ENCODE results near the gene LCN10.
"Not testable (repeated sequence)": the region's sequence is repeated elsewhere in the genome, so short reads cannot be mapped to it uniquely, and the experiment has no call there.

The LCN10 gene

DNA sequence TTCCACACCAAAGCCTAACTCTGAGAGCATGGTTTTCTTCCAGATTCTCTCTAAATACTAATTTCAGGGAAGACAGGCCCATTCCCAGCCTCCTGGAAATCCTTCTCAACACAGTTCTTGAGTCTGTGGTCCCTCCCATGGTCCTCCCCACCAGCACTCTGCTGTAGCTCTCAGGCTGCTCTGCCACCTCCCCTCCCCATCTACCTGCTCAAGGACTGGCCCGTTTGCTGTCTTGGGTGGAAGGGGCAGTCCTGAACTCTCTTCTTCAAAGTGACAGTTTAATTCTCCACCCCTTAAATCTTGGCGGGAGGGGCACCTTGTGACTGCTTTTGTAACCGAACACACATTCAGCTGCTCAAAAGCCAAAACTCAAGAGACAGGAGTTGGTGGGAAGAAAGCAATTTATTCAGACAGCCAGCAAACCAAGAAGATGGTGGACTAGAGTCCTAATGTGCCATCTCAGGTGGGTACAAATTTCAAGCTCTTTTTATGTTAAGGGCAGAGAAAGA, 29.2 kb upstream of the LCN10 start:
- DNase-seq, result peak; percentile 54

DNA sequence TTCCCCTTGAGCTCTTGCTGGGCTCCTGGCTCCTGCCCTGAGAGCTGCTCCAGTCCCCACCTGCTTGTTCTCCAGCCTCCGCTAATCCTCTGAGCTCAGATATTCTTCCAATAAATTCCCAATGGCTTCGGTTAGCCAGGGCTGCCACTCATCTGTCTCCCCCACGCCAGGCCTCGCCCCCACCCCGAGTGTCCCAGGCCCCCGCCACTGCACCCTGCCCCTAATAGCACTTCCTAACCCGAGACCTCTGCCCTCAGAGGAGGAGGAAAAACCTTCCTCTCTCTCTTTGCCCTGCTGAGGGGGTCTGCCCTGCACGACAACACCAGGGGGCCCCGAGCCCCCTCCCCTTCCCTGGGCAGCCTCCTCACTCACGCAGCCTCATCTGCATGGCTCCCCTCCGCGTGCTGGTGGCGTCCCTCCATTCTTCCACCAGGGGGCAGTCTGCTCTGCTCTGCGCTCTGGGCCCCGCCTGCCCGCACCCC, 27.0 kb upstream of the LCN10 start:
- peak; percentile 75 for DNase-seq

DNA sequence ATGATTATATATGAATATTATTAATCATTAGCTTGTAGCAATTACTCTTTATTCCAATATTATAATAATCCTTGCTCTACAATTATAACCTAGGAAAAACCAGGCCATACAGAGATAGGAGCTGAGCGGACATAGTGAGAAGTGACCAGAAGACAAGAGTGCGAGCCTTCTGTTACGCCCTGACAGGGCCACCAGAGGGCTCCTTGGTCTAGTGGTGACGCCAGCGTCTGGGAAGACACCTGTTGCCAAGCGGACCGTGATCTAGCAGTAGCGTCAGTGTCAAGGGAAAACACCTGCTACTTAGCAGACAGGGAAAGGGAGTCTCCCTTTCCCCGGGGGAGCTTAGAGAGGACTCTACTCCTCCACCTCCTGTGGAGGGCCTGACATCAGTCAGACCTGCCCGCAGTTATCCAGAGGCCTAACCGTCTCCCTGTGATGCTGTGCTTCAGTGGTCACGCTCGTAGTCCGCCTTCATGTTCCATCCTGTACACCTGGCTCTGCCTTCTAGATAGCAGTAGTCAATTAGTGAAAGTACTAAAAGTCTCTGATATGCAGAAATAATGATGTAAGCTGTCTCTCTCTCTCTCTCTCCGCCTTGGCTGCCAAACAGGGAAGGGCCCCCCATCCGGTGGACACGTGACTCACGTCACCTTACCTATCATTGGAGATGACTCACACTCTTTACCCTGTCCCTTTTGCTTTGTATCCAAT, 23.8 kb upstream of the LCN10 start:
- peak; percentile 68 for DNase-seq

DNA sequence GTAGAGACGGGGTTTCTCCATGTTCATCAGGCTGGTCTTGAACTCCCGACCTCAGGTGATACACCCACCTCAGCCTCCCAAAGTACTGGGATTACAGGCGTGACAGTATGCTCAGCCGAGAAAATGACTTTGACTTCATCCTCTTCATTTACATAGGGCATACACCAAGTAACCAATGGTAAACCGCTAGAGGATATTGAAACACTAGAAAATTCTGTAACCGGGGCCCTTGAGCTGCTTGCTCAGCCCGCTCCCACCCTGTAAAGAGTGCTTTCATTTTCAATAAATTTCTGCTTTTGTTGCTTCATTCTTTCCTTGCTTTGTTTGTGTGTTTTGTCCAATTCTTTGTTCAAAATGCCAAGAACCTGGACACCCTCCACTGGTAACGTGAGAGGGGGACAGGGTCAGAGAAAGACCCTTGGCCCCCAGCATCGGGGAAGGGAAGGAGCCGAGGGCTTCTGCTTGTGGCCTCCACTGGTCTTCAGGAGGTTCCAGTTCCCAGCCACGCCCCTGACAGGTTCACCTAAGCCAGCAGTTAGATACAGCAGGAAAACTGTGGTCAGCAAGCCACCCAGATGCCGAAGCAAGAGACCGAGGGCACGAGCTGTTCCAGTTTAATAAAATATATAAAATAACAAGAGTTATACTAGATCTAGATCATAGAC, 23.1 kb upstream of the LCN10 start:
- DNase-seq, result not testable (repeated sequence)

DNA sequence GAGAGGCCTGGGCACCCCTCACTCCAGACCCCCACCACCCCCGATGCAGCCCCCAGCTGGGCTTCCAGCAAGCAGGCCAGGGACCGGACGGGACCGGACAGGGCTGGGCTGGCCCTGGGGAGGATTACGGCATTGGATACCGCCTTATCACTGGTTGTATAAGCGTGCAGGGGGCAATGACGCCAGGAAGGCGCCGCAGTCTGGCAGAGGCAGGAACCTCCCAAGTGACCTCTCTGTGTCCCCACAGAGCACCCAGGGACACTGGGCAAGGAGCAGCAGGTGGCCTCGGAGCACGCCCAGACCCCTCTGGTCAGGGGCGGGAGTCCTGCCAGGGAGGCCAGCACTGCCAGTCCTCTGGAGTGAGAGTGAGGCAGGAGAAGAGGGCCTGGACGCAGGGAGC, 22.3 kb upstream of the LCN10 start:
- DNase-seq, result no peak

DNA sequence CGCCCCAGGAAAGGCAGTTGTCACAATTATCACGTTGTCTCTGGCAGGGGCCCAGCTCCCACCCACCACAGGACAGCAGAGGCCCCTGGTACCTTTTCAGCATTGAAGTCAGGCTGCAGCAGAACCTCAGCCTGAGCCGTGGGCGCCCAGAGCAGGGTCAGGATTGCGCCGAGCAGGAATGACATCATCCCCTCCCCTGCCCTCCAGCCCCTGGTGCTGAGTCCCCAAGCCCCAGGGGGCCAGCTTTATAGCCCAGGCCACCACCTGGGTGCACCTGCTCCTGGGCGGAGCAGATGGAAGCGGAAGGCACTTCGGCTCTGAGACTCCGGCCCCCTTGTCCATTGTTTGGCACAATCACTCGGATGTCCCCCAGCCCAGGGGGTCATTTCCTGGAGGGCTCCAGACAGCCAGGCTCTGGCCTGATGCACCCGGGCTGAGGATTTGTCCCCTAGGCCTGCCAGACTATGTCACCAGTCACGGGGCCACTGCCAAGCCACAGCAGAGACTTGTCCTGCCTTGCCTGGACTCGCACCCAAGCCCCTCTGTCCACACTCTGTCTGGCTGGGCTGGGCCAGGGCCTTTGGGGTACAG, 21.7 kb upstream of the LCN10 start, which contains the start of gene LCN15:
Gene LCN15 (minus strand): TSS at position 218 of the 591 bp plus-strand sequence. CDS start 30 bp downstream, at position 188.
- DNase-seq, result no peak

DNA sequence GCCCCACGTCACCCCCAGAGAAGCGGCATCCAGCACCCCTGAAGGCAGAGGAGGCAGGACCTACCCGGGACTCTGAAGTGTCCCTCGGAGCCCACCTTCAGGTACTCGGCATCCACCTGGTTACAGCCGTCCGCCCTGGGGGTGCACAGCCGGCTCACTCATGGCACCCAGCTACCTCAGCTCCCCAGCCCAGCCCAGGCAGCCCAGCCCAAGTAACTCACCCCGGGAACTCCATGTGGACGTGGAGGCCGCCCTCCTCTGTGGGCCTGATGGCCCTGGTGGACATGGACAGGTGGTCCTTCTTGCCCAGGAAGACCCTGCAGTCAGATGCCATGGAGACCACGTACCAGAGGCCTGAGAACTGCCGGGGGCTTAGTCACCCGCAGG, 20.9 kb upstream of the LCN10 start:
- no peak for DNase-seq

DNA sequence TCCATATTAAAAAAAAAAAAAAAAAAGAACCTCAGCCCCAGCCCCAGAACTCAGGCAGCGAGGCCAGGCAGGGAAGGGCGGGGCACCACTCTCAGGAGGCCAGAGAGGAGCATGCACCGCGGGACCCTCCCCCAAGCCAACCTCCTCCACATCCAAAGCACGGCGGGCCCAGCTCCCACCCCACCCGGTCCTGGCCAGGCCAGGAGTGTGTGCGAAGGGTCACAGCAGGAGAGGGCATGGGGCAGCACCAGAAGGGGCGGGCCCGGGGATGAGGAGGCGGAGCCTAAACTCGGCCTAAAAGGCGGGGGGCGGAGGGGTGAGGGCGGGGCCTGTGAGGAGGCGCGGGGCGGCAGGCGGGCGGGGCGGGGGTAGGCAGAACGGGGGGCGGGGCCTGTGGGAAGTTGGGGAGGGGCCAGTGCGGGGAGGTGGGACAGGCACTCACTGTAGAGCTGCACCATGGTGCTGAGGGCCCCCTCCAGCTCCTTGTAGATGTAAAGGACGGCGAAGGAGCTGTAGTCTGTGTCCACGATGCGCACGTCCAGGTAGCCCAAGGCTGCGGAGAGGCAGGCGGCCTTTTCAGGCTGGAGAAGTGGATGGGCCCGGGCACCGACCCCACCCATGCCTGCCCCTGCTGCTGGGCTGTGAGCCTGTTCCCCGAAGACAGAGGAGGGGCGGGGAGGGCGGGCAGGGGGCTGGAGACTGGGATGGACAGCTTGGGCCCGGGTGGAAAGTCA, 20.3 kb upstream of the LCN10 start:
- DNase-seq, result peak; percentile 88

DNA sequence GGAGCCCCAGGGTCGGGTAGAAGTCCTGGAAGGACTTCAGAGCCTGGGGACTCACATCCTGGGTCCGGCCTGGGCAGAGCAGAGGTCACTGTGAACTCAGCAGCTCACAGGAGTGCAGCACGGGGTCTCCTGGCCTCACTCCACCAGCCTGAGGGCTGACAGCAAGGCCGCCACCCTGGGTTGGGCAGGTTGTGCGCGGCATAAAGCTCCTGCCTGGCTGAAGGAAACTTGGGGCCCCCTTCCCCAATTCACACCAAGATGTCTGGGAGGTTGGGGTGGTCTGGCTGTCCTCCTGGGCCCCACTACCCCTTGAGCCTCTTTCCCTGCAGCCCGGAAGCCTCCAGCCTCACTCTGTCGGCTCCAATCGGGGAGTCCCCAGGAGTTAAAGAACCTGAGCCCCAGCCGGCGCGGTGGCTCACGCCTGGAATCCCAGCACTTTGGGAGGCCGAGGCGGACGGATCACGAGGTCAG, 19.5 kb upstream of the LCN10 start:
- DNase-seq, result no peak

DNA sequence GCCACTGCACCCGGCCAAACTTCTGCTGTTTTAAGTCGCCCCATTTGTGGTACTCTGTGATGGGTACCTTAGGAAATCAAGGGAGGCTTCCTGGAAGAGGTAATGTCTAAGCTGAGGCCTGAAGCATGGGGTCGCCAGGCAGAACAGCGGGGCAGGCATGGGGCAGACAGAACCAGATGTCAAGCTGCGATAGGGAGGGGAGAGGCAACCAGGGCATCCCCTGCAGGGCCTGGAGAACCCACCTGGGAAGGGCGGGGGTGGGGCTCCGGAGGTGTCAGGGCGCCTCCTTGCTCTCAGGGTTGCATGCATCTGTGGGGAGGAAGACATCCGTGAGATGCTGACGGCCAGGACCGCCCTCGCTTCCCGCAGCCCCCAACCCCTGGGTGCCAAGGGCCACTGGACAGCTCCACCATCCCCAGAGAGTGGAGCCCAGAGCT, 18.8 kb upstream of the LCN10 start:
- no peak for DNase-seq

DNA sequence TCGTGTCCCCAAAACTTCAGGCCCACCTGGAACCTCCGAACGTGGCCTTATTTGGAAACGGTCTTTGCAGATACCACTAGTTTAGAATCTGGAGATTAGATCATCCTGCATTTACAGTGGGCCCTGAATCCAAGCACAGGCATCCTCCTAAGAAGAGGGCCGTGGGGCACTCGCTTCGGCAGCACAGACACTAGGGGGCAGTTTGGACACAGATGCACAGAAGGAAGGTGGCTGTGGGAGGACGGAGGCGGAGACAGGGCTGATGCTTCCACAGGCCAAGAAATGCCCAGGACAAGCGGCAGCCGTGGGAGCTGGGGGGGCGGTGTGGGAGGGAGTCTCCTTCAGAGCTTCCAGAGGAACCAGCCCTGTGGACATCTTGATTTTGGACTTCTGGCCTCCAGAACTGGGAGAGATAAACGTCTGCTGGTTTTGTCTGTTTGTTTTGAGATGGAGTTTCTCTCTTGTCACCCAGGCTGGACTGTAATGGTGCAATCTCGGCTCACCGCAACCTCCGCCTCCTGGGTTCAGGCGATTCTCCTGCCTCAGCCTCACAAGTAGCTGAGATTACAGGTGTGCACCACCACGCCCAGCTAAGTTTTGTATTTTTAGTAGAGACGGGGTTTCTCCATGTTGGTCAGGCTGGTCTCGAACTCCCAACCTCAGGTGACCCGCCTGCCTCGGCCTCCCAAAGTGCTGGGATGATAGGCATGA, 18.2 kb upstream of the LCN10 start:
- peak; percentile 87 for DNase-seq

DNA sequence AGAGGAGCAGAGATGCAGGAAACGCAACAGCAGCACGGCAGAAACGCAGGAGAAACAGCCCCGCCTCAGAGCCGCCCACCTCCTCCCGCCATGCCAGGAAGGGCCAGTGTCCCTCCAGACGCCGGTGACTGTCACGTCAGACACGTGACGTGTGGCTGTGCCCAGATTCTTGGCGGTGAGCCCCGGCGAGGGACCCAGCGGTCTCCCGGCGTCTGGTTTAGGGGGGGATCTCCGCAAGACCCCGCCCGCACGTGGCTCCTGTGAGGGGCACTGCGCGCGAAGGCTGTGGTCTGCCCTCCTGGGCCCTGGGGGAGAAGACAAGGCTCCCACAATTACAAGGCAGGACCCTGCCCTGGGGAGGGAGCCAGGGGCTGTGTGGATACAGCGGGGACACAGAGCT, 17.7 kb upstream of the LCN10 start:
- no peak for DNase-seq

DNA sequence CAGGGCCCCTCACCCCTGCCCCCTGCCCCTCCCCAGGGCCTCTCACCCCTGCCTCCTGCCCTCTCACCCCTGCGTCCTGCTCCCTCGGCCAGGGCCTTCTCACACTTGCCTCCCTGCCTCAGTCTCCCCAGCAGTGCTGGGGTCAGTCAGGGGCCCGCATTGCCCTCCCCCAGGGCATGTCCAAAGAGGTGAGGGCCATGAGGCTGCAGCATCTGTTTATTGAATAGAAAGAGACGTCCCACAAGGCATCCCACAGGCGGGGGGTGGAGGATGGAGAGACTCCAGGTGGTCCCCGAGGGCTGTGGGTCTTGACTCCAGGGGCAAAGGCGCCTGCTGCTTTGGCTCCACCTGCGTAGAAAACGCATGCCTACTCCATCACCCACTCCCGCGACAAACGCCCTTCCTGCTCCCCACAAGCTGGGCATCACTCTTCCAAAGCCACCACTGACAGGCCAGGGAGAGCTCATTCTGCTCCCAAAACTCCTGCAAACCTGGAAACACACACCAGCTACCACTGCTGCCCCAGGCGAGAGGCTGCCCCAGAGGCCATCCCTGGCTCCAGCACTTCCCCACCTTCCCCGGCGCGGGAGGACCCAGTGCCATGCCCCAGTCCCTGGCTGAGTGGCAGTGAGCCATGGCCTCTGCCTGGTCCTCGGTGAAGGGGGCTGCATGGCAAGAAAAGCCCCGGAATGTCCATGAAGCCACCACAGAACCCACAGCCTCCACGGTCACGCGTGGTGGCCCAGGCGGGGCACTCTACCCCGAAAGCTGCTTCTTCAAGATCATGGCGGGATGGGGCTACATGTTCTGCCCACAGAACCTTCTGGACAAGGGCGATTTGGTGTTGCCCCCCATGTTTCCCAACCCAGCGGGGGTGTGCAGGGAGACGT, 16.9 kb upstream of the LCN10 start:
- no peak for DNase-seq

DNA sequence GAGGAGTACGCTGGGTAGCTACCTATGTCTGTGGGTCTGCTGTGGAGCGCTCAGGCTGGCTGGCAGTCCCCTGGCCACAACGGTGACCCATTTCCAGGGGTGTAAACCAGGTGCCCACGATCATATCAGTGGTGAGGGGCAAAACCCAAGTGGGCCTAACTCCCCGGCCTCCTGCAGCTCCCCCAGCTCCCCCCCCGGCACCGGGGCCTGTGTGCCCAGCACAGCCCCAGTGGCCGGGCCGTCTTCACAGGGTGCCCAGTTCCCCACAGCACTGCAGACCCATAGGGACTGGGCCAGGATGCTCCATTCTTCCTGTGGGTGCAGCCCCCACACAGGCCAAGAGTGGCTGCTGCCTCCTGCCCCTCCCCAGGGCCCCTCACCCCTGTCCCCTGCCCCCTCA, 16.3 kb upstream of the LCN10 start:
- DNase-seq, result no peak

DNA sequence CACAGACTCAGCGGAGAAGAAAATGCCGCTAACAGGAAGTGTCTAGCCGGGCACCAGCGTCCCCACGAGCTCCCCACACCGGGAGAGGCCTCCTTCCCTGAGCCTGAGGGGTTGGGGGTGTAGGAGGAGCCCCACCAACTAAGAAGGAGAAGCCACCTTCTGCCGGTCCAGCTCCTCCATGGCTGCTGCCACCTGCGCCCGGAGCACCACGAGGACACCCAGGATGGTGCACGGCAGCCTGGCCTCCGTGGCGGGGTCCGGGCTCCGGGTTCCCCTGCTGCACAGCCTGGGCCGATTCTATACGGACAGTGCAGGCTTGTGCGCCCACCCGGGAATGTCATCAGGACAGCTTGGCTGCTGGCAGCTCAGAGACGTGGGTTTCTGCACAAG, 15.0 kb upstream of the LCN10 start:
- no peak for DNase-seq

DNA sequence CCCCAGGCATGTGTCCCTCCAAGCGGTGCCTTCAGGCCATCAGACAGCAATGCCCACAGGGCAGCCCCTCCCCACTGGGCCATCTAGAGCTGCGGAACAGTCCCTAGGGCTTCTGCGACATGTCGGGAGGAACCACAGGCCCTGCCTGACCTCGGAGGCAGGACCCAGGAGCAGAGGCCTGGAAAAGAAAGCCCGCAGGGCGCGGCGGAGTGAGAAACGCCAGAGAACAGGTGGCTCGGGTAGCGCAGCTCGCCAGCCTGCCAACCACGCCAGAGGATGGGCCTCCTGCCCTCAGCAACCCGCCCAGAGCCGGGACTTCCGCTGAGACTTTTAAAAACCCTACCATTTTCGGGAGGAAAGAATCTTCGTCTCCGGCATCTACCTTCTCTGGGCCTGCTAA, 14.6 kb upstream of the LCN10 start:
- no peak for DNase-seq

DNA sequence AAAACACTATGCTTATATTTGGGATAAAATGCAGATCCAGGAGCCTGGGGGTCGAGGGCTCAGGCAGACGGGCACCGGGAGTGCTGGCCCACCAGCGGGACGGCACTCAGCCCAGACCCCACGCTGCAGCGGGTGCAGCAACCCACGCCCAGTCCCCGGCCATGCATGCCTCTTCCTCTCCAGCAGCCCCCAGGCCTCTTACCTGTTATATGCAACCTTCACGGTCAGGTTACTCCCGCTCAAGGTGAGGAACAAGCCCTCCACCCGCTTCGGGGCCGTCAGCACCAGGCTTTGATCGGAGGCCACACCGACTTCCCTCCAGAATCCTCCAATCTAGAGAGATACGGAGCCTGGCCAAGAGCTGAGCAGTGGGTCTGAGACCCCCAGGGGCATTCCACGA, 14.1 kb upstream of the LCN10 start:
- DNase-seq, result no peak

DNA sequence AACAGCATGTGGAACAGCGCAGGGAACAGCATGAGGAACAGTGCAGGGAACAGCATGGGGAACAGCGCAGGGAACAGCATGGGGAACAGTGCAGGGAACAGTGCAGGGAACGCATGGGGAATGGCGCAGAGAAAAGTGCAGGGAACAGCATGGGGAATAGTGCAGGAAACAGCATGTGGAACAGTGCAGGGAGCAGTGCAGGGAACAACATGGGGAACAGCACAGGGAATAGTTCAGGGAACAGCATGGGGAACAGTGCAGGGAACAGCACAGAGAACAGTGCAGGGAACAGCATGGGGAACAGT, 13.3 kb upstream of the LCN10 start:
- no peak for DNase-seq

DNA sequence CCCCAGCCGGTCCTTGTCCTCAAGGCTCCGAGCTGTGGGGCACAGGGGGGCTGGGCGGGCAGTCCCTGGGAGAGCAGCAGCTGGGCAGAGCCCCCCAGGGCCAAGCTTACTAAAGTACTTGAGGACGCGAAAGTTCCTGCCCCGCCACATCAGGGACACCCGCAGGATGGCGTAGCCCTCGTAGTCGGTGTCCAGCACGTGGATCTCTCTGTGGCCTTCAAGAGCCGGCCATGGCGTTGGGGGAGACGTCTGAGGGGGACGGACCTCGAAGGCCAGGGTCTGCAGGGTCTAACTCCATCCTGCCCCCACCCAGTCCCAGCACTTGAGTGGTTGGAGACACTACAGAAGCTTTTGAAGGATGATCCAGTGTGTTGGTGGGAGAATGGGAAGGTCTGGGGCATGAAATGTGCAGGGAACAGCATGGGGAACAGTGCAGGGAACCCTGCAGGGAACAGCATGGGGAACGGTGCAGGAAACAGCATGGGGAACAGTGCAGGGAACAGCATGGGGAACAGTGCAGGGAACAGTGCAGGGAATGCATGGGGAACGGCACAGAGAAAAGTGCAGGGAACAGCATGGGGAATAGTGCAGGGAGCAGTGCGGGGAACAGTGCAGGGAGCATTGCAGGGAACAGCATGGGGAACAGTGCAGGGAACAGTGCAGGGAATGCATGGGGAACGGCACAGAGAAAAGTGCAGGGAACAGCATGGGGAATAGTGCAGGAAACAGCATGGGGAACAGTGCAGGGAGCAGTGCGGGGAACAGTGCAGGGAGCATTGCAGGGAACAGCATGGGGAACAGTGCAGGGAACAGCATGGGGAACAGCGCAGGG, 12.8 kb upstream of the LCN10 start:
- DNase-seq, result not testable (repeated sequence)

DNA sequence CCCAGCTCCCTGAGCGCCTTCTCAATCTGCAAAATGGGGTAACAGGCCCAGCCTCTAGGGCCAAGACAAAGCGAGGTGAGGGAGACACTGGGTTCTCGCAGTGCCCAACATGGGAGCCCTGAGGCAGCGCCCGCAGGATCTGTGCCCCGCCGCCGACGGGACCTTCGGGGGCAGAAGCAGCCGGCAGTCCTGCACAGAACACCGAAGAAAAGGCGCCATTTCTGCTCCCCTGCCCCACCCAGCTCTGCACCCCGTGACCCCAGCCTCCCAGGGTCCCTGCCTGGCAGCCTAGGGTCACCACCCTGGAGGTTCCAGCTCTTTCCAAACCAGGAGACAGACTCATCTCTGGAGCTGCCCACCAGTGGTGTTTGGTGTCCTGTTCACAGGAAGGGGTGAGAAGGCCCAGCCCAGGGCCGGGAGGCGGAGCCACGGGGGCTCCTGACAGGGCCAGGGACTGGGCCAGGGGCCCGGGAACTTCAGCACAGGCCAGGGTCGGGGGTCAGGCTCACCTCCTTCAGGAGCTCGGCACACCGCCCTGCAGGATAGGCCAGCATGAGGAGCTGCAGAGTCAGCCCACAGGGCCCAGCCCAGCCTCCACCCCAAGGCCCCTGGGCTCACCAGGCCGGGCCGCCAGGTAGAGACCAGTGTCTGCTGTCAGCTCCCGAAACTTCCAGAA, 12.0 kb upstream of the LCN10 start:
- no peak for DNase-seq
